SK-N-SH (cell line): Measurements from ENCODE around the gene RALBP1. TPM values are rescaled to one million over a fixed set of nuclear protein-coding genes. Genes with fewer than 3 reads are reported as not detected.

Experiments
- CTCF ChIA-PET: fragments of 300-600, 350-600 bp; formaldehyde crosslinking; extraction: SDS; loops from one replicate; lab custom pipeline; 2021; lab: Yijun Ruan, JAX
- POLR2A ChIA-PET: fragments of 350-600 bp; sonication (Branson Sonifier 250); formaldehyde crosslinking; extraction: SDS; loops from one replicate; lab custom pipeline; 2020; ENCODE audit warnings: antibody characterized with exemption, inconsistent platforms; lab: Yijun Ruan, JAX
- DNase-seq: peaks from one replicate; pipeline ENCODE4 v3.0.0; 2012
- H2AFZ ChIP-seq: fragments of 200-600 bp; sonication (generic); 2 replicates; pipeline ENCODE4 v1.8.1; 2016; ENCODE audit warnings: antibody characterized with exemption, mild to moderate bottlenecking, low read depth
- H3F3A ChIP-seq: fragments of 200-600 bp; sonication (generic); replicated peaks from 2 replicates; pipeline ENCODE3; 2016; ENCODE audit warnings: antibody characterized with exemption, mild to moderate bottlenecking; ENCODE audit not compliant: insufficient read depth
- H3K27ac ChIP-seq, 2 experiments: fragments of 200-500 bp in 1 of 2; fragments of 200-600 bp in 1 of 2; sonication (Bioruptor generic) in 1 of 2; sonication (generic), shearing (Covaris generic) in 1 of 2; 2 replicates each; pipeline versions ENCODE4 v1.5.1 to v1.6.1; 2014 to 2016; ENCODE audit warnings: low read depth in 2 of 2, inconsistent platforms in 1 of 2, low read length in 1 of 2, mild to moderate bottlenecking in 1 of 2, mixed read lengths in 1 of 2
- H3K27me3 ChIP-seq: fragments of 200-600 bp; sonication (generic), shearing (Covaris generic); 2 replicates; pipeline ENCODE4 v1.6.1; 2016; ENCODE audit warnings: mixed run types; ENCODE audit not compliant: insufficient read depth
- H3K36me3 ChIP-seq, 2 experiments: fragments of 200-500 bp in 1 of 2; fragments of 200-600 bp in 1 of 2; sonication (Bioruptor generic) in 1 of 2; sonication (generic) in 1 of 2; replicated peaks in 1 of 2; 2 replicates each; pipeline versions ENCODE3 to v1.5.1; 2014 to 2016; ENCODE audit warnings: low read length in 1 of 2, mild to moderate bottlenecking in 1 of 2; ENCODE audit not compliant: insufficient read depth in 2 of 2, control insufficient read depth in 1 of 2
- H3K4me1 ChIP-seq, 2 experiments: fragments of 200-500 bp in 1 of 2; fragments of 200-600 bp in 1 of 2; sonication (Bioruptor generic) in 1 of 2; sonication (generic), shearing (Covaris generic) in 1 of 2; 2 replicates each; pipeline versions ENCODE4 v1.5.1 to v1.6.1; 2014 to 2016; ENCODE audit warnings: low read depth in 1 of 2, low read length in 1 of 2, mixed run types in 1 of 2; ENCODE audit not compliant: insufficient read depth in 2 of 2, control insufficient read depth in 1 of 2
- H3K4me2 ChIP-seq: fragments of 200-600 bp; sonication (generic), shearing (Covaris generic); 2 replicates; pipeline ENCODE4 v1.6.1; 2017; ENCODE audit warnings: mixed run types
- H3K4me3 ChIP-seq, 2 experiments: fragments of 200-500 bp in 1 of 2; fragments of 200-600 bp in 1 of 2; sonication (Bioruptor generic) in 1 of 2; sonication (generic), shearing (Covaris generic) in 1 of 2; 2 replicates each; pipeline versions ENCODE4 v1.5.1 to v1.8.1; 2014 to 2016; ENCODE audit warnings: low read depth in 2 of 2, inconsistent platforms in 1 of 2, low read length in 1 of 2, mild to moderate bottlenecking in 1 of 2, mixed read lengths in 1 of 2, moderate library complexity in 1 of 2
- H3K79me2 ChIP-seq: fragments of 200-600 bp; sonication (generic); 2 replicates; pipeline ENCODE4 v1.8.1; 2017; ENCODE audit warnings: mild to moderate bottlenecking; ENCODE audit not compliant: insufficient read depth
- H3K9ac ChIP-seq: fragments of 200-600 bp; sonication (generic); 2 replicates; pipeline ENCODE4 v1.6.1; 2017; ENCODE audit warnings: mixed run types
- H3K9me2 ChIP-seq: fragments of 200-600 bp; sonication (generic); 2 replicates; pipeline ENCODE4 v1.6.1; 2017; ENCODE audit warnings: mixed run types
- H3K9me3 ChIP-seq: fragments of 200-600 bp; sonication (generic); 2 replicates; pipeline ENCODE4 v1.6.1; 2017; ENCODE audit warnings: mixed run types, mild to moderate bottlenecking, moderate library complexity
- H4K20me1 ChIP-seq: fragments of 200-600 bp; sonication (generic); 2 replicates; pipeline ENCODE4 v1.6.1; 2017; ENCODE audit warnings: mild to moderate bottlenecking, mixed run types; ENCODE audit not compliant: insufficient read depth
- CHD2 ChIP-seq: fragments of 150-350 bp; IDR thresholded peaks from 2 replicates; pipeline ENCODE4 v1.6.1; 2018; ENCODE audit warnings: low read length; ENCODE audit not compliant: partially characterized antibody
- EP300 ChIP-seq, 2 experiments: IDR thresholded peaks; 2 replicates each; pipeline versions ENCODE4 v1.4.0 to v1.6.1; 2012; ENCODE audit warnings: borderline replicate concordance in 1 of 2, low read depth in 1 of 2, low read length in 1 of 2
- FOSL2 ChIP-seq: IDR thresholded peaks from 2 replicates; pipeline ENCODE4 v1.4.0; 2012; ENCODE audit warnings: low read depth, mild to moderate bottlenecking, moderate library complexity, borderline replicate concordance
- FOXJ3 ChIP-seq: sonication (generic); formaldehyde crosslinking; IDR thresholded peaks from 2 replicates; pipeline ENCODE4 v1.5.1; 2020; ENCODE audit warnings: mild to moderate bottlenecking, missing genetic modification reagents
- MAX ChIP-seq: IDR thresholded peaks from 2 replicates; pipeline ENCODE4 v1.4.0; 2012; ENCODE audit warnings: low read depth
- MXI1 ChIP-seq: IDR thresholded peaks from 2 replicates; pipeline ENCODE4 v1.6.1; 2012; ENCODE audit warnings: mild to moderate bottlenecking, low read depth, low read length, improper control_type of control experiment
- NFIC ChIP-seq: IDR thresholded peaks from 2 replicates; pipeline ENCODE4 v1.4.0; 2012; ENCODE audit warnings: borderline replicate concordance
- NRF1 ChIP-seq: IDR thresholded peaks from 2 replicates; pipeline ENCODE4 v1.6.1; 2012; ENCODE audit warnings: low read depth, mild to moderate bottlenecking, low read length
- RCOR1 ChIP-seq: fragments of 150-350 bp; IDR thresholded peaks from 2 replicates; pipeline ENCODE4 v1.6.1; 2017; ENCODE audit warnings: antibody characterized with exemption, low read length
- SIN3A ChIP-seq: IDR thresholded peaks from 2 replicates; pipeline ENCODE4 v1.6.1; 2012; ENCODE audit warnings: low read depth, mild to moderate bottlenecking, low read length, moderate library complexity, borderline replicate concordance
- TAF1 ChIP-seq: IDR thresholded peaks from 2 replicates; pipeline ENCODE4 v1.6.1; 2012; ENCODE audit warnings: low read depth, mild to moderate bottlenecking, low read length, moderate library complexity, borderline replicate concordance
- TCF12 ChIP-seq: IDR thresholded peaks from 2 replicates; pipeline ENCODE4 v1.4.0; 2012
- TEAD4 ChIP-seq: IDR thresholded peaks from 2 replicates; pipeline ENCODE4 v1.4.0; 2012; ENCODE audit warnings: mild to moderate bottlenecking, borderline replicate concordance; ENCODE audit not compliant: insufficient read depth
- USF1 ChIP-seq: IDR thresholded peaks from 2 replicates; pipeline ENCODE4 v1.4.0; 2012; ENCODE audit warnings: low read depth, borderline replicate concordance
- YY1 ChIP-seq: IDR thresholded peaks from 2 replicates; pipeline ENCODE4 v1.4.0; 2012; ENCODE audit warnings: low read depth, mild to moderate bottlenecking
- WGBS: methylation state at CpG from one replicate; pipeline ENCODE4 v1.1.6; 2017; ENCODE audit warnings: low lambda C conversion rate; 5-methylcytosine and 5-hydroxymethylcytosine counted together
- polyA plus RNA-seq, 3 experiments: library from polyadenylated mRNA; depleted of rRNA; stranded (reverse); fragments of >200 nt; gene quantifications; 2 replicates each; pipeline ENCODE4 v1.2.3, GENCODE V29; 2012
- TF ChIP-seq, protein P1 (sequence below): fragments of 150-350 bp; IDR thresholded peaks from 2 replicates; pipeline ENCODE4 v1.6.1; 2016; ENCODE audit warnings: mild to moderate bottlenecking, low read depth, low read length
- TF ChIP-seq, protein P2 (sequence below): IDR thresholded peaks from 2 replicates; pipeline ENCODE4 v1.4.0; 2012; ENCODE audit warnings: low read depth, borderline replicate concordance

Gene RALBP1
- polyA plus RNA-seq, 1 of the 3 experiments (the other 2 are of a cell fraction): 43.8 TPM

DNA sequence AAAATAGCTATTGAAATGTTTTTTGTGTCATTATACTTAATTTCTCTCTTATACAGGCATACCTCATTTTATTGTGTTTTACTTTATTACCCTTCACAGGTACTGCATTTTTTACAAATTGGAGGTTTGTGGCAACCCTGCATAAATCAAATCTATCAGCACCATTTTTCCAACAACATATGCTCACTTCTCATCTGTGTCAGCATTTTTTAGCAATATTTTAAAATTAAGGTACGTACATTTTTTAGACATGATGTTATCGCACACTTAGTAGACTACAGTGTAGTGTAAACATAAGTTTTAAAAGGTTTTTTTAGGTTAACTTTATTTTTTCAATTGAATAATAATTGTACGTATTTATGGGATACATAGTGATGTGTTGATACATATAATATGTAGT is 30.8 kb upstream of the RALBP1 start:
- CTCF ChIA-PET: interaction anchor here (0.6 to 1.0 kb wide), 2 partner anchors 19 to 88 kb away, joined by 3 to 4 read pairs; no protein-coding TSS in a partner anchor
- 89% methylated on average over 3 of the region's 3 CpGs for WGBS

More for the DNA sequence above, 30.8 kb upstream of the RALBP1 start:
- H2AFZ ChIP-seq: no peak overlapping the region
- no peak overlapping the region for H3K4me3 ChIP-seq
- H3K27me3 ChIP-seq: no peaks in the 10 kb centered on the region
- H3K27ac ChIP-seq: no peak overlapping the region
- H3K36me3 ChIP-seq: no peaks in the 10 kb centered on the region
- no peak for DNase-seq
- no peaks in the 10 kb centered on the region for H3K9me2 ChIP-seq
- no peaks in the 10 kb centered on the region for H3F3A ChIP-seq
- H3K9ac ChIP-seq: no peak overlapping the region
- H4K20me1 ChIP-seq: no peaks in the 10 kb centered on the region
- H3K9me3 ChIP-seq: no peaks in the 10 kb centered on the region
- H3K79me2 ChIP-seq: no peaks in the 10 kb centered on the region
- TF ChIP-seq TCF12: no peak
- no peak for TF ChIP-seq MAX
- no peak for TF ChIP-seq NFIC
- no peak for TF ChIP-seq TAF1
- no peak for TF ChIP-seq SIN3A
- no peak for TF ChIP-seq FOSL2
- TF ChIP-seq FOXJ3 (CRISPR knock-in tag): no peak
- no peak for TF ChIP-seq EP300 (IDR thresholded peaks at IDR 0.05; ENCODE audit: borderline replicate concordance in 1 of 2, low read depth in 1 of 2, low read length in 1 of 2)
- TF ChIP-seq, protein P1, sequence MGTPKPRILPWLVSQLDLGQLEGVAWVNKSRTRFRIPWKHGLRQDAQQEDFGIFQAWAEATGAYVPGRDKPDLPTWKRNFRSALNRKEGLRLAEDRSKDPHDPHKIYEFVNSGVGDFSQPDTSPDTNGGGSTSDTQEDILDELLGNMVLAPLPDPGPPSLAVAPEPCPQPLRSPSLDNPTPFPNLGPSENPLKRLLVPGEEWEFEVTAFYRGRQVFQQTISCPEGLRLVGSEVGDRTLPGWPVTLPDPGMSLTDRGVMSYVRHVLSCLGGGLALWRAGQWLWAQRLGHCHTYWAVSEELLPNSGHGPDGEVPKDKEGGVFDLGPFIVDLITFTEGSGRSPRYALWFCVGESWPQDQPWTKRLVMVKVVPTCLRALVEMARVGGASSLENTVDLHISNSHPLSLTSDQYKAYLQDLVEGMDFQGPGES: no peak
- no peak for TF ChIP-seq CHD2
- no peak for TF ChIP-seq TEAD4
- TF ChIP-seq YY1: no peak
- TF ChIP-seq USF1: no peak
- no peak for TF ChIP-seq MXI1
- TF ChIP-seq NRF1: no peak
- TF ChIP-seq RCOR1: no peak
- TF ChIP-seq, protein P2, sequence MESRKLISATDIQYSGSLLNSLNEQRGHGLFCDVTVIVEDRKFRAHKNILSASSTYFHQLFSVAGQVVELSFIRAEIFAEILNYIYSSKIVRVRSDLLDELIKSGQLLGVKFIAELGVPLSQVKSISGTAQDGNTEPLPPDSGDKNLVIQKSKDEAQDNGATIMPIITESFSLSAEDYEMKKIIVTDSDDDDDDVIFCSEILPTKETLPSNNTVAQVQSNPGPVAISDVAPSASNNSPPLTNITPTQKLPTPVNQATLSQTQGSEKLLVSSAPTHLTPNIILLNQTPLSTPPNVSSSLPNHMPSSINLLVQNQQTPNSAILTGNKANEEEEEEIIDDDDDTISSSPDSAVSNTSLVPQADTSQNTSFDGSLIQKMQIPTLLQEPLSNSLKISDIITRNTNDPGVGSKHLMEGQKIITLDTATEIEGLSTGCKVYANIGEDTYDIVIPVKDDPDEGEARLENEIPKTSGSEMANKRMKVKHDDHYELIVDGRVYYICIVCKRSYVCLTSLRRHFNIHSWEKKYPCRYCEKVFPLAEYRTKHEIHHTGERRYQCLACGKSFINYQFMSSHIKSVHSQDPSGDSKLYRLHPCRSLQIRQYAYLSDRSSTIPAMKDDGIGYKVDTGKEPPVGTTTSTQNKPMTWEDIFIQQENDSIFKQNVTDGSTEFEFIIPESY: no peak
- no peak overlapping the region for H3K4me2 ChIP-seq
- POLR2A ChIA-PET: no interaction called here
- no peaks in the 10 kb centered on the region for H3K4me1 ChIP-seq
